ENCODE data around the gene PTGER1. TPM values are rescaled to one million over a fixed set of nuclear protein-coding genes. Genes with fewer than 3 reads are reported as not detected.
"Not testable (repeated sequence)": the region's sequence is repeated elsewhere in the genome, so short reads cannot be mapped to it uniquely, and the experiment has no call there.

PTGER1 gene
- total RNA-seq, 1 donor from 2014 or later: not detected

DNA sequence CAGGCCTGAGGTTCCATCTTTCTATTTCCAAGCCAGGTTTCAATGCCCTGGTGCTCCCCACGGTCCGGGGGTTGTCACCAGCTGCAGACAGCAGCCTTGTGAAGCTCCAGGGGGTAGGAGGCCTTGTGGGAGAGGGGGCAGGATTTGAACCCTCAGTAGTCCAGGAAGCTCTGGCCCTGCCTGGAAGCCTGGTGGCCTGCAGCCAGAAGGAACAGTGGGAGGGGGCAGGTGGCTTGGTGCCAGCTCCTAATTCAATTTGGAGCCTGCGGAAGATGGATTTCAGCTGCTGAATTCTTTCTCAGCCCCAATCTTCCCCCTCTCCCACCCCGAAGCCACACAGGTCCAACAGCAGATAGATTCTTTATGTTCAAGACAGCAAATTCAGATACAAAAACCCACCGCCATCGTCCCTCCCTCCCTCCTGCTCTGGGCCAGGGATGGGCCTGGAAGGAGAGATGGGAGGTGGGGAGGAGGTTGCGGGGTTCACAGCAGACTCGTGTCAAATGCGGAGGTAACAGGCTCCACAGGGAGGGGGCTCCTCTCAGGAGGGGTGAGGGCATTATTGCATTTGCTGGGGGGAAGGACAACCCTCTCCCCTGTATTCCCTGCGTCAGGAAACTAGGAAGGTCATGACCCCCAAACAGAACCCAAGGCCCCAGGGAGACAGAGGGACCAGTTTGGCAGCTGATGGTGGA is 2.4 kb upstream of the PTGER1 start:
- no peak for DNase-seq (ENCODE audit: low spot score)
- intact Hi-C loops (cut with DNase I): loop anchor here (10.0 kb wide), 1 partner anchor 333 kb away; no protein-coding TSS in a partner anchor

DNA sequence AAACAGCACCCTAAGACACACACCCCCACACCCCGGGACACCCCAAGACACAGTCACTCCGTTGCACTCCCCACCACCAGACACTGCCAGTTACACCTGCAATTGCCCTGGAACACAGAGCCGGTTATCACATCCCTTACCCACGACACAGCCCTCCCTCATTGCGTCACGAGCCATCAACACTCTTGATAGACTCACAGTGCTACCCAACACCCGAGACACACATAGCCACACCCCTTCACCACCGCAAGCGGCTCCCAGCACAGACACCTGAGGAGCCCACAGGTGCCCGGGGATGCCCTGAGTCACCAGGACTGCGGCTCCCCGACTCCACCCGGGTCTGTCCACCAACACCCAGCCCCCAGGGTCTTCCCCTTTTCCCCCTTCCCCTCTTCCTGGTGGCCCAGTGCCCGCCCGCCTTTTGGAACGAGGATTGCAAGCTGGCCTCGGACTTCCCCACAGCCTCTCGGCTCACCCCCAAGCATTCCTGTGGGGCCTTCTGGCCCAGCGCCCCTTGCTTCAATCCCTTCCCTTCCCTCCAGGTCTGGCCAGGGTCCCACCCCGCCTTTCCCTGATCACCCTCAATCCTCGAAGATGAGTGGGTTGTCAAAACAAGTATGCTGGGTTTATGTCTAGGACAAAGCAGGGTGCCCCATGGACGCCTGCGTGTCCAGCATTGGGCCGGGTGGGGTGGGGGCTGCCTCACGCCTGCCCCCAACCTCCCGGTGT is 1.7 kb upstream of the PTGER1 start:
- no peak for DNase-seq (ENCODE audit: low spot score)
- intact Hi-C loops (cut with DNase I): loop anchor here (10.0 kb wide), 1 partner anchor 332 kb away; no protein-coding TSS in a partner anchor

DNA sequence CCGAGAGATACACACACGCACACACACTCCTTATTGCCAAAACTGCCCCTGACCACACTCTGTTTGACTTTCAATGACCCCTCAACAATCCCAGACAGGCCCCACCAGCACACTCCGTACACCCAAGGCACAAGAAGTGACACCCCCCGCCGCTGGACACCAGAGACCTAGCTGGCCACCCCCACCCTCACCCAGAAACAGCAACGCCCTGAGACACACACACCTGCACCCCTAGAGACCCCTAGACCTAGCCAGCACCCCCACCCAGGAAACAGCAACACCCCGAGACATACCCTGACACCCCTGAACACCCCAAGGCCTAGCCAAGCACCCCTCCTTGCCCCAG is 1.1 kb upstream of the PTGER1 start:
- intact Hi-C loops (cut with DNase I): loop anchor here (10.0 kb wide), 1 partner anchor 331 kb away; no protein-coding TSS in a partner anchor
- DNase-seq (ENCODE audit: low spot score): no peak

DNA sequence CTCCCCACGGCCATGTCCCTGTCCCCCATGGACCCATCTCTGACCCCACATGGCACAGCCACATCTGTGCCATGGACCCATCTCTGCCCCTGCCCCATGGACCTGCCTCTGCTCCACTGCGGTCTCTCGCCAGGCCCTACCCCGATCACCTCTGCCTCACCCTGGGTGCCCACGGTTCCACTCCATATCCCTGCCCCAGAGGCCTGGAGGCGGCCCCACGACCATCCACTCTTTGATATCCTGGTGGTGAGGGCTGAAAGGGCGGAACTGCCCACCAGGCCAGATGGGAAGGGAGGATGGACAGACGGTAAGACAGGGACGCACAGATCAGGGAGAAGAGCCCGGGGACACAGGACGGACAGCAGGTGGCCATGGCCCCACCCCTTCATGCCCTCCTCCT is 327 bp downstream of the PTGER1 start:
- DNase-seq (ENCODE audit: low spot score): no peak

DNA sequence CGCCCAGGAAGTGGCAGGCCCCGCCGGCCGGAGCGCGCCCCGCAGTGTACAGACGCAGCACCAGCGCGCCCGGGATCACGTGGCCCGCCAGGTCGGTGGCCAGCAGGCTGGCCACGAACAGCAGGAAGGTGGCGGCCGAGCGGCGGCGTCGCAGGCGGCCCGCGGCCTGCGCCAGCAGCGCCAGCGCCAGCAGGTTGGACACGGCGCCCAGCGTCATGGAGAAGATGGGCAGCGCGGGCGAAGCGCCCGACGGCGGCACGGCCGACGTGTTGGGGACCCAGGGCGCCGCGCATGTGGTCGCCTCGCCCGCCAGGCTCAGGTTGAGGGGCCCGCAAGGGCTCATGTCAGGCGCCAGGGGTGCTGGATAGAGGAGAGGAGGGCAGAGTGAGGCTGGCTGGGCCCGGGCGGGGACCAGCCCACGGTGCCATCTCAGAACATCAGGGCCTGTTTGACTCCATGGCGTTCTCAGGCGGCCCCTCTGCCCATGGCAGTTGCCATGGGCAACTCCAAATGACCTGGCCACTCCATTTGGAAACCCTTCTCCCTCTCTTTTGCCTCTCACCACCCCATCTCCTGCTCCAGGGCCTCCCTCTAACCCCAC is 1.1 kb downstream of the PTGER1 start:
- intact Hi-C loops (cut with DNase I): loop anchor here (10.0 kb wide), 1 partner anchor 329 kb away; no protein-coding TSS in a partner anchor
- no peak for DNase-seq (ENCODE audit: low spot score)

More for the DNA sequence above, 327 bp downstream of the PTGER1 start:
- intact Hi-C loops (cut with DNase I): loop anchor here (10.0 kb wide), 1 partner anchor 330 kb away; no protein-coding TSS in a partner anchor

DNA sequence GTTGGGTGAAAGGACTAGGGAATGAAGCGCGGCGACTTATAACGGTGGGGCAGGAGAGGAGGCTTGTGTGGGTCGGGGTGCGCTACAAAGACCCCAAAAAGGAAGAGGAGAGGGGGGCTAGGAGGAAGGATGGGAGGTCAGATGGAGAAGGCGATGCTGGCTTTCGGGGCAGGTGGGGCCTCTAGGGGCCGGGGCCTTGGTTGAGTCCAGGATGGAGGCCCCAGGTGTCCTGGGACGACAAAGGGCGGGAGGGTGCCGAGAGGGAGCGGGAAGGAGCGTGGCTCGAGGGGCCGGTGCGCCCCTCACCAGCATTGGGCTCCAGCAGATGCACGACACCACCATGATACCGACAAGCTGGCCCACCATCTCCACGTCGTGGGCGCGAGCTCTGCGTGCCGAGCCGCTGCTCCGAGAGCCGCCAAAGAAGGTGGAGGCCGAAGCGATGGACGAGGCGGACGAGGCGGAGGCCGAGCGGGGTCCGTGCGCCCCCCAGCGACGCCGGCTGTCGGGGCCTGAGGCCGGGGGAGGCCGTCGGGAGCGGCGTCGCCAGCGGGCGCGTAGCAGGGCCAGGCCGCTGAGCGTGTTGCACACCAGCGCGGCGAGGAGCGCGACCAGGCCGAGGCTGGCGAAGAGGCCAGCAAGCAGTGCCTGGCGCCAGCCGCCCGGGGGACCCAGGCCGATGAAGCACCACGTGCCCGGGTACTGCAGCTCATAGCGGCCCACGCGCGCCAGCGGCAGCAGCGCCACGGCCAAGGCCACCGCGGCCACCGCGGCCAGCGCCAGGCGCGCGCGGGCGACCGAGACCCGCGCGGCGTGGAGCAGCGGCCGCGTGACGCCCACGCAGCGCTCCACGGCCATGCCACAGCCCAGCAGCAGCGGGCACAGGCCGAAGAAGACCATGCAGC is 1.8 kb downstream of the PTGER1 start:
- intact Hi-C loops (cut with DNase I): loop anchor here (10.0 kb wide), 1 partner anchor 329 kb away; no protein-coding TSS in a partner anchor
- DNase-seq (ENCODE audit: low spot score): no peak

DNA sequence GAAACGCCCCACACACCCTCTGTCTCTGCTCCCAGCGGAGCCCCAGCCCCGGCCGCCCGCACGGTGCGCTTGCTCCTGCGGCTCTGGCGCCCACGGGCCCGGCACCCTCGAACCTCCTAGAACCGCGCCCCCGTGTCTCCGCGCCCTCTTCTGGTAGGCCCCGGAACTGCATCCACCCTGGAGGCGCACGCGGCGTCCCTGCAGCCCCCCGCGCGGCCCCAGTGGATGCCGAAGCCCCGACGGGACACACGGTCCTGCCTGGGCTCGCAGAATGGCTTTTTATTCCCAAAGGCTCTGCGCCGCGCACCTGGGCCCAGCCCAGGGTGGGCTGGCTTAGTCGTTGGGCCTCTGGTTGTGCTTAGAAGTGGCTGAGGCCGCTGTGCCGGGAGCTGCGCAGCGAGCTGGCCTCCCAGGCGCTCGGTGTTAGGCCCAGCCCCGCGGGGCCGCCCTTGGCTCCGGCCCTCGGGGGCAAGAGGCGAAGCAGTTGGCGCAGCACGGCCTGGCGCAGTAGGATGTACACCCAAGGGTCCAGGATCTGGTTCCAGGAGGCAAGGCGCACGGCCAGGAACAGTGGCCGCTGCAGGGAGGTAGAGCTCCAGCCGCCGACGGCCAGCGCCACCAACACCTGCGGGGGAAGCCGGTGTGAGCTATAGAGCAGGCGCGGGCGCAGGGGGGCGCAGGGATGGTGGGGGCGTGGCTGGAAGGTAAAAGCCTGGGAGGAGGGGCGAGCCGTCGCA is 2.8 kb downstream of the PTGER1 start:
- peak; percentile 88 for DNase-seq (ENCODE audit: low spot score)
- intact Hi-C loops (cut with DNase I): loop anchor here (10.0 kb wide), 1 partner anchor 328 kb away; no protein-coding TSS in a partner anchor

DNA sequence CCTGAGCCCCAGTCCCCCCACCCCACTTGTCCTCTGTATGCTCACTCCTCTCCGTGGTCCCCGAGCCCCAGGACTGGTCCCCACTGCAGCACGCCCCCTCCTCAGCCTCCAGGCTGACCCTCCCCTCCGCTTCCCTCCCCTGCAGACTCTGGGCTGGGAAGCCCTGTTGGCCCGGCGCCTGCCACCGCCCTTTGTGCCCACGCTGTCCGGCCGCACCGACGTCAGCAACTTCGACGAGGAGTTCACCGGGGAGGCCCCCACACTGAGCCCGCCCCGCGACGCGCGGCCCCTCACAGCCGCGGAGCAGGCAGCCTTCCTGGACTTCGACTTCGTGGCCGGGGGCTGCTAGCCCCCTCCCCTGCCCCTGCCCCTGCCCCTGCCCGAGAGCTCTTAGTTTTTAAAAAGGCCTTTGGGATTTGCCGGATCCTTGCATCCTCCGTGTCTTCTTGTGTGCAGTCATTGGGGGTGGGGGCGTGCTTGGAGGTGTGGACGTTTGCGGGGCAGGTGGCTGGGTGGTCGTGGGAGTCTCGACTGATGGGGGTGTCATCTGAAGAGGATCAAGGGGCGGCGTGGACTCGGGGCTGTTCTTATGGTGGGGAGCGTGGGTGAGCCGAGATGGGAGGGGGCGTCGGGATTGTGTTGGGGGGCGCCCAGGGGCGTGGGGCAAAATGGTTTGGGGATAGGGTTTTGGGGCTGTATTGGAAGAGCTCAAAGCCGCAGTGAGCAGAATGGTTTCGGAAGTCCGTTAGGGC is 3.5 kb downstream of the PTGER1 start:
- DNase-seq (ENCODE audit: low spot score): no peak
- intact Hi-C loops (cut with DNase I): loop anchor here (10.0 kb wide), 1 partner anchor 327 kb away; no protein-coding TSS in a partner anchor

DNA sequence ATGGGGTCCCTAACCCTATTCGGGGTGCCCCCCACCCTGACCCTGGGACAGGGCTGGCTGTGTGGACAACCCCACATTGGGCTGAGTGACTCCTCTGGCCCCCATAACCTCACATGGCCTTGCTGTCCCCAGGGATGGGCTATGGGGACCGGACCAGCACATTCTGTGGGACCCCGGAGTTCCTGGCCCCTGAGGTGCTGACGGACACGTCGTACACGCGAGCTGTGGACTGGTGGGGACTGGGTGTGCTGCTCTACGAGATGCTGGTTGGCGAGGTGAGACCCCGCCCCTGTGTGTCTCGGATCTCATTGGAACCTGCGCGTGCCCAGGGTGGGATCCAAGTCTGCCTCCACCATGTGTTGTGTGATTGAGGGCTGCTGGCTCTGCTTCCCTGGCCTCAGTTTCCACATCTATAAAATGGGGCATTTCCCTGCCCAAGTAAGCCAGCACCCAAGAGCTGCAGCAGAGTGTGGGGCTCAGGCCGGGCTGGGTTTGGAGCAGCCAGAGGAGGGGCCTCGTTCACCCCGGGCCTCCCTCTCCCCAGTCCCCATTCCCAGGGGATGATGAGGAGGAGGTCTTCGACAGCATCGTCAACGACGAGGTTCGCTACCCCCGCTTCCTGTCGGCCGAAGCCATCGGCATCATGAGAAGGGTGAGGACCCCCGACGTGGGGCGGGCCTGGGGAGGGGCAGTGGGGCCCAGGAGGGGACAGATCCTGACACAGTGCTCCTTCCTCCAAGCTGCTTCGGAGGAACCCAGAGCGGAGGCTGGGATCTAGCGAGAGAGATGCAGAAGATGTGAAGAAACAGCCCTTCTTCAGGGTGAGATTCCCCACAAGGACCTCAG is 4.9 kb downstream of the PTGER1 start:
- no peak for DNase-seq (ENCODE audit: low spot score)
- intact Hi-C loops (cut with DNase I): loop anchor here (10.0 kb wide), 1 partner anchor 325 kb away; no protein-coding TSS in a partner anchor

DNA sequence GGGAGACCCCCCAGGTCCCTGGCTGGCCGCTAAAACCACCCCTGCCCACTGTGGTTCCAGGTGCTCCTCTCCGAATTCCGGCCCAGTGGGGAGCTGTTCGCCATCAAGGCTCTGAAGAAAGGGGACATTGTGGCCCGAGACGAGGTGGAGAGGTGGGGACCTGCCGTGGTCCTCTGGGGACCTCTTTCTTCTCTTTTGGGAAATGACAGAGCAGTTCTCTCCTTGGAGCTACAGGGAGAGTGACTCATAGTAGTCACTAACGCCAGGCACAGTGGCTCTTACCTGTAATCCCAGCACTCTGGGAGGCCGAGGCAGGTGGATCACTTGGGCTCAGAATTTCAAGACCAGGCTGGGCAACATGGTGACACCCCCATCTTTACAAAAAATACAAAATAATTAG is 7.3 kb downstream of the PTGER1 start:
- DNase-seq (ENCODE audit: low spot score): no peak
- intact Hi-C loops (cut with DNase I): no loop called here

DNA sequence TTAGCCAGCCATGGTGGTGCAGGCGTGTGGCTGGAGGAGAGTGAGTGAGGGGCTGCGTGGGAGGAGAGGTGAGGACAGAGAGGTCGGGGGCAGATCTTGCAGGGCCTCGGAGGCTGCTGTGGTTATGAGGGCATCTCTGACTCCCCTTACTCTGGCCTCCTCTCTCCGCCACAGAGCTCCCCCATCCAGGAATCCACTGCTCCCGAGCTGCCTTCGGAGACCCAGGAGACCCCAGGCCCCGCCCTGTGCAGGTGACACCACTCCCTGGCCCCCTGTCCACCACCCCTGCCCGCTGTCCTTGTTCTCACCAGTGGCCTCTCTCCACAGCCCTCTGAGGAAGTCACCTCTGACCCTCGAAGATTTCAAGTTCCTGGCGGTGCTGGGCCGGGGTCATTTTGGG is 7.8 kb downstream of the PTGER1 start:
- intact Hi-C loops (cut with DNase I): no loop called here
- DNase-seq (ENCODE audit: low spot score): no peak

DNA sequence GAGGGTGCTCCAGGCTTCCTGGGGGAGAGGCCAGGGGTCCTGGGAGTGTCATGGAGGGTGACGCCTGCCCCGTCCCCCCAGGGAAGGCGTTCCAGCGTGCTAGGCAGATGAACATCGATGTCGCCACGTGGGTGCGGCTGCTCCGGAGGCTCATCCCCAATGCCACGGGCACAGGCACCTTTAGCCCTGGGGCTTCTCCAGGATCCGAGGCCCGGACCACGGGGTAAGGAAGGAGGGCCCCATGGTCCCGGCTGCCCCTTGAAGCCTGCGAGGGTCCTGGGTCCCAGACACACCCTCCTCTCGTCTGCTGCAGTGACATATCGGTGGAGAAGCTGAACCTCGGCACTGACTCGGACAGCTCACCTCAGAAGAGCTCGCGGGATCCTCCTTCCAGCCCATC is 11.4 kb downstream of the PTGER1 start:
- DNase-seq (ENCODE audit: low spot score): no peak
- intact Hi-C loops (cut with DNase I): no loop called here

DNA sequence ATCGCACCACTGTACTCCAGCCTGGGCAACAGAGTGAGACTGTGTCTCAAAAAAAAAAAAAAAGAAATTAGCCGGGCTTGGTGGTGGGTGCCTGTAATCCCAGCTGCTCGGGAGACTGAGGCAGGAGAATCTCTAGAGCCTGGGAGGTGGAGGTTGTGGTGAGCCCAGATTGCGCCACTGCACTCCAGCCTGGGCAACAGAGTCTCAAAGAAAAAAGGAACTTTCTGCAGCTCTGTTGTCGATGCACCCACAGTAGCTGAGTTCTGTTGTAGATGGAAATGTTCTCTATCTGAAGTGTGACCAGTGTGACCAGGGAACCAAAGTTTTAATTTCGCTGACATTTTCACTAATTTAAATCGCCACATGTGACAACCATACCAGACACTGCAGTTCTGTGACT is 12.8 kb downstream of the PTGER1 start:
- DNase-seq (ENCODE audit: low spot score); intact Hi-C loops (cut with DNase I): not testable (repeated sequence)

DNA sequence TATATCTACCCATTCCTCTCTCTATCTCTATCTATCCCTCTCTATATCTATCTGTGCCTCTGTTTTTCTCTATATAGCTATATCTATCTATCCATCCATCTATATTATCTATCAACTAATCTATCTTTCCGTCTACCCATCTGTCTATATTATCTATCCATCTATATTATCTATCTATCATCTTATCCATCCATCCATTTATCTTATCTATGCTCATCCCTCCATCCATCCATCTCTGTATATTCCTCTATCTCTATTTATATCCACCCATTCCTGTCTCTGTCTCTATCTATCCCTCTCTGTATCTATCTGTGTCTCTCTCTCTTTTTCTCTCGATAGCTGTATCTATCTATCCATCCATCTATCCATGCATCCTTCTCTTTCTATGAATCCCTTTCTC is 14.2 kb downstream of the PTGER1 start:
- no peak for DNase-seq (ENCODE audit: low spot score)
- intact Hi-C loops (cut with DNase I): no loop called here

DNA sequence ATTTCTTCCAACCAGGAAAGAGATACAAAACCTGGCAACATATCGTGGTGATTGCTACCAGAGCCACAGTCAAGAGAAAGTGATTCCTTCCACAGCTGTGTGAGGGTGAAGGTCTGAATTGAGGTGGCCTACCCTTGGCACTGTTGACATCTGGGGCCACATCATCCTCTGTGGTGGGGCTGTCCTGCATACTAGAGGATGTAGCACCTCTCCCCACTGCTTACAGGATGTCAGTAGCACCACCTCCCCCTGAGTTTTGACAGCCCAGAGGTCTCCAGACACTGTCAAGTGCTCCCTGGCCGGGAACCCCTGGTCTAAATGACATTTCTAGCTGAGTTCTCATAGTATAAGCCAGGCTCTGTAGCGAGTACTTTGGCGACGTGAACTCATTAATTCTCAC is 15.5 kb downstream of the PTGER1 start:
- DNase-seq (ENCODE audit: low spot score): no peak
- intact Hi-C loops (cut with DNase I): no loop called here

DNA sequence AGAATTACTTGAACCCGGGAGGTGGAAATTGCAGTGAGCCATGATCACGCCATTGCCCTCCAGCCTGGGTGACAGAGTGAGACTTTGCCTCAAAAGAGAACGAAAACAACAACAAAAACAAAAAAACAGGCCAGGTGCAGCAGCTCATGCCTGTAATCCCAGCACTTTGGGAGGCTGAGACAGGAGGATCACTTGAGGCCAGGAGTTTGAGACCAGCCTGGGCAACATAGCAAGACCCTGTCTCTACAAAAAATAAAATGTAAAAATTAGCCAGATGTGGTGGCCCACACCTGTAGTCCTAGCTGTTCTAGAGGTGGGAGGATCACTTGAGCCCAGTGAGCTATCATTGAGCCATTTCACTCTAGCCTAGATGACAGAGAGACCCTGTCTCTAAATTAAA is 22.9 kb downstream of the PTGER1 start:
- intact Hi-C loops (cut with DNase I); DNase-seq (ENCODE audit: low spot score): not testable (repeated sequence)

DNA sequence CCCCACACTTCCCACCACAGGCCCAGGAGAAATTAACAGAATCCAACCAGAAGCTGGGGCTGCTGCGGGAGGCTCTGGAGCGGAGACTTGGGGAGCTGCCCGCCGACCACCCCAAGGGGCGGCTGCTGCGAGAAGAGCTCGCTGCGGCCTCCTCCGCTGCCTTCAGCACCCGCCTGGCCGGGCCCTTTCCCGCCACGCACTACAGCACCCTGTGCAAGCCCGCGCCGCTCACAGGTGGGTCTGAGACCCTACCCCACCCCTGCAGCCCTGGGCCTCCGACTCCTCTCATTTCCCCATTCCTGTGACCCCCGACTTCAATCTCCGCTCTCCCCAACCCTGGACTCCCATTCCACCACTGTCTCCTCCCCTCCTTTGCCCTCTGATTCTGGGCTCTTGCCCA is 24.3 kb downstream of the PTGER1 start:
- DNase-seq (ENCODE audit: low spot score): no peak
- intact Hi-C loops (cut with DNase I): no loop called here
